Urinary bladder (tissue), 4 donors: ENCODE measurements around the gene SMYD3. TPM values are rescaled to one million over a fixed set of nuclear protein-coding genes. Genes with fewer than 3 reads are reported as not detected.
A peak's percentile ranks its signal among the peaks of the same experiment; 100 is the strongest.

Experiments
- DNase-seq: peaks from one replicate; pipeline ENCODE4 v3.0.0-alpha.2; 2015; ENCODE audit errors: extremely low spot score
- H3K27ac ChIP-seq: one replicate; pipeline ENCODE4 v1.5.1; 2013; ENCODE audit warnings: low read depth, mild to moderate bottlenecking, moderate library complexity
- H3K36me3 ChIP-seq: one replicate; pipeline ENCODE4 v1.6.1; 2013; ENCODE audit warnings: mild to moderate bottlenecking, moderate library complexity; ENCODE audit not compliant: insufficient read depth
- H3K4me1 ChIP-seq: one replicate; pipeline ENCODE4 v1.6.1; 2013; ENCODE audit warnings: mild to moderate bottlenecking, moderate library complexity; ENCODE audit not compliant: insufficient read depth
- H3K4me3 ChIP-seq: one replicate; pipeline ENCODE4 v1.5.1; 2013; ENCODE audit warnings: low read depth, low read length
- WGBS: extraction: QIAGEN DNeasy Blood & Tissue Kit; methylation state at CpG from one replicate; pipeline ENCODE4 v1.1.7; 2013; 5-methylcytosine and 5-hydroxymethylcytosine counted together
- polyA plus RNA-seq: library from polyadenylated mRNA; stranded (reverse); fragments of 200-250 nt; gene quantifications from one replicate; pipeline ENCODE4 v1.2.3, GENCODE V29; 2013
- total RNA-seq: library from RNA; depleted of rRNA; stranded (reverse); fragments of >200 nt; gene quantifications from one replicate; pipeline ENCODE4 v1.2.3, GENCODE V29; 2014
- donor health status: healthy with polysubstance abuse.
- donor health status: healthy.

SMYD3 gene
- total and polyA plus RNA-seq, 2 donors = 18.2 to 44.6 TPM

GRCh38 chr1:246511203-246511602, 4.1 kb upstream of the SMYD3 start:
- no peak for DNase-seq
- H3K36me3 ChIP-seq = no peaks in the 10 kb centered on the region
- WGBS = 98% methylated on average over 7 of the region's 7 CpGs

GRCh38 chr1:246510147-246511030, 3.3 kb upstream of the SMYD3 start:
- DNase-seq = no peak
- 91% methylated on average over 13 of the region's 13 CpGs for WGBS
- no peak overlapping the region for H3K27ac ChIP-seq
- peaks cover 2% of the 10 kb centered on the region for H3K4me1 ChIP-seq
- no peak overlapping the region for H3K4me3 ChIP-seq
- no peaks in the 10 kb centered on the region for H3K36me3 ChIP-seq

More at GRCh38 chr1:246511203-246511602, 4.1 kb upstream of the SMYD3 start:
- peaks cover under 1% of the 10 kb centered on the region for H3K4me1 ChIP-seq
- H3K4me3 ChIP-seq = no peak overlapping the region
- no peak overlapping the region for H3K27ac ChIP-seq

- Histone ChIP-seq H3K36me3 (no peaks in the 10 kb centered on the region), H3K4me1 (peaks cover 2% of the 10 kb centered on the region), H3K4me3 (no peak overlapping the region), H3K27ac (no peak overlapping the region)
- 89% methylated on average over 26 of the region's 26 CpGs for WGBS
- DNase-seq = no peak
These were observed 2.0 kb upstream of the SMYD3 start for GRCh38 chr1:246508897-246509688.

GRCh38 chr1:246506367-246506673, 759 bp downstream of the SMYD3 start:
- Histone ChIP-seq H3K4me3 (peak overlapping the region; percentile 83), H3K27ac (no peak overlapping the region), H3K4me1 (peaks cover 2% of the 10 kb centered on the region), H3K36me3 (no peaks in the 10 kb centered on the region)
- no peak for DNase-seq
- WGBS = 8% methylated on average over 9 of the region's 9 CpGs

- no peak for DNase-seq
- WGBS = 77% methylated on average over 7 of the region's 7 CpGs
- no peak overlapping the region for H3K27ac ChIP-seq
- H3K36me3 ChIP-seq = no peaks in the 10 kb centered on the region
- H3K4me3 ChIP-seq = no peak overlapping the region
- H3K4me1 ChIP-seq = peaks cover 2% of the 10 kb centered on the region
These were observed 3.7 kb downstream of the SMYD3 start for GRCh38 chr1:246503341-246503740.

GRCh38 chr1:246497331-246497915, 9.7 kb downstream of the SMYD3 start:
- no peaks in the 10 kb centered on the region for H3K4me1 ChIP-seq
- no peak overlapping the region for H3K4me3 ChIP-seq
- 53% methylated on average over 2 of the region's 2 CpGs for whole genome bisulfite sequencing
- peak; percentile 57 for DNase-seq
- no peak overlapping the region for H3K27ac ChIP-seq
- H3K36me3 ChIP-seq = no peaks in the 10 kb centered on the region

GRCh38 chr1:246492611-246493245, 14.4 kb downstream of the SMYD3 start:
- Histone ChIP-seq H3K4me1 (no peaks in the 10 kb centered on the region), H3K27ac (no peak overlapping the region), H3K36me3 (no peaks in the 10 kb centered on the region), H3K4me3 (no peak overlapping the region)
- WGBS = 30% methylated on average over 3 of the region's 3 CpGs
- DNase-seq = peak; percentile 68

GRCh38 chr1:246491551-246492053, 15.5 kb downstream of the SMYD3 start:
- no peak for DNase-seq
- H3K36me3 ChIP-seq = no peaks in the 10 kb centered on the region
- no peak overlapping the region for H3K27ac ChIP-seq
- H3K4me3 ChIP-seq = no peak overlapping the region
- no peaks in the 10 kb centered on the region for H3K4me1 ChIP-seq
- 88% methylated on average over 7 of the region's 7 CpGs for WGBS

GRCh38 chr1:246488674-246489073, 18.4 kb downstream of the SMYD3 start:
- WGBS = 78% methylated on average over 6 of the region's 6 CpGs
- DNase-seq = no peak
- no peaks in the 10 kb centered on the region for H3K4me1 ChIP-seq
- no peaks in the 10 kb centered on the region for H3K36me3 ChIP-seq
- no peak overlapping the region for H3K27ac ChIP-seq
- H3K4me3 ChIP-seq = no peak overlapping the region

- H3K27ac ChIP-seq = peak overlapping the region; percentile 38
These were observed 23.5 kb downstream of the SMYD3 start for GRCh38 chr1:246483569-246483933.

GRCh38 chr1:246482805-246483568, 24.1 kb downstream of the SMYD3 start:
- no peak for DNase-seq
- Histone ChIP-seq H3K4me1 (no peaks in the 10 kb centered on the region), H3K4me3 (no peak overlapping the region), H3K27ac (no peak overlapping the region), H3K36me3 (no peaks in the 10 kb centered on the region)
- 16% methylated on average over 4 of the region's 4 CpGs for WGBS

More at GRCh38 chr1:246483569-246483933, 23.5 kb downstream of the SMYD3 start:
- Histone ChIP-seq H3K36me3 (no peaks in the 10 kb centered on the region), H3K4me1 (no peaks in the 10 kb centered on the region), H3K4me3 (no peak overlapping the region)
- DNase-seq = no peak

GRCh38 chr1:246479061-246479460, 28.0 kb downstream of the SMYD3 start:
- no peak for DNase-seq
- Histone ChIP-seq H3K27ac (no peak overlapping the region), H3K4me3 (no peak overlapping the region), H3K36me3 (no peaks in the 10 kb centered on the region), H3K4me1 (no peaks in the 10 kb centered on the region)
- WGBS = 92% methylated on average over 2 of the region's 2 CpGs

GRCh38 chr1:246477634-246478033, 29.4 kb downstream of the SMYD3 start:
- H3K27ac ChIP-seq = no peak overlapping the region
- no peaks in the 10 kb centered on the region for H3K4me1 ChIP-seq
- no peak for DNase-seq
- peaks cover 1% of the 10 kb centered on the region for H3K36me3 ChIP-seq
- H3K4me3 ChIP-seq = no peak overlapping the region
- WGBS = 89% methylated on average over 2 of the region's 2 CpGs
